GM10266 (cell line): ENCODE measurements around the gene CYREN.
"Not testable (repeated sequence)": the region's sequence is repeated elsewhere in the genome, so short reads cannot be mapped to it uniquely, and the experiment has no call there.

ENCODE experiments used
- DNase-seq: peaks from one replicate; pipeline ENCODE4 v3.0.0; 2012; ENCODE audit errors: extremely low spot score
- CTCF ChIP-seq: IDR thresholded peaks from 2 replicates; pipeline ENCODE4 v1.5.1; 2012; ENCODE audit warnings: mild to moderate bottlenecking, low read depth; ENCODE audit not compliant: control insufficient read depth, insufficient read depth; ENCODE audit errors: missing control alignments

The CYREN gene

GRCh38 chr7:135170274-135170997 is at the start of gene CYREN:
Gene CYREN (minus strand): TSS chr7:135170707. CDS start chr7:135168922, 1,785 bp downstream.
- TF ChIP-seq CTCF = peak; percentile 84
- DNase-seq = peak; percentile 91

GRCh38 chr7:135217645-135218509 is 47.4 kb upstream of the CYREN start:
- TF ChIP-seq CTCF = no peak
- DNase-seq = no peak

GRCh38 chr7:135215698-135216097 is 45.2 kb upstream of the CYREN start:
- TF ChIP-seq CTCF = no peak
- DNase-seq = no peak

- DNase-seq = no peak
- no peak for TF ChIP-seq CTCF
Measured at GRCh38 chr7:135215180-135215579, 44.7 kb upstream of the CYREN start.

GRCh38 chr7:135213831-135214230 is 43.3 kb upstream of the CYREN start:
- no peak for DNase-seq

GRCh38 chr7:135211946-135212685 is 41.6 kb upstream of the CYREN start:
- DNase-seq = not testable (repeated sequence)

More at GRCh38 chr7:135213831-135214230, 43.3 kb upstream of the CYREN start:
- no peak for TF ChIP-seq CTCF

GRCh38 chr7:135211179-135211945 is 40.9 kb upstream of the CYREN start, which contains the start of gene WDR91:
Gene WDR91 (minus strand): TSS chr7:135211526. CDS start chr7:135211502, 24 bp downstream.
- TF ChIP-seq CTCF = peak; percentile 17
- peak; percentile 100 for DNase-seq
